Kidney epithelial cell (primary cell): ENCODE results near the gene PGS1. TPM values are rescaled to one million over a fixed set of nuclear protein-coding genes. Genes with fewer than 3 reads are reported as not detected.

Source experiments
- DNase-seq: peaks from one replicate; pipeline ENCODE4 v3.0.0-alpha.2; 2010; ENCODE audit warnings: low read depth
- H3K27me3 ChIP-seq: 2 replicates; pipeline ENCODE4 v1.6.0; 2011; ENCODE audit warnings: low read length; ENCODE audit not compliant: control insufficient read depth, insufficient read depth
- H3K36me3 ChIP-seq: 2 replicates; pipeline ENCODE4 v1.5.1; 2011; ENCODE audit warnings: low read length; ENCODE audit not compliant: control insufficient read depth, insufficient read depth
- H3K4me3 ChIP-seq: 2 replicates; pipeline ENCODE4 v1.5.1; 2011; ENCODE audit warnings: low read depth, mild to moderate bottlenecking, control low read depth, low read length
- total RNA-seq: library from RNA; depleted of rRNA; stranded (reverse); fragments of >200 nt; gene quantifications from 2 replicates; pipeline ENCODE4 v1.2.3, GENCODE V29; 2015
- TF ChIP-seq, protein P1 (sequence below): IDR thresholded peaks from 2 replicates; pipeline ENCODE4 v1.5.1; 2011; ENCODE audit warnings: mild to moderate bottlenecking, moderate library complexity, low read length, control low read depth, inconsistent platforms; ENCODE audit not compliant: insufficient read depth, poor library complexity, severe bottlenecking

Gene PGS1
- total RNA-seq, 1 donor from 2014 or later, result 34.5 TPM

GRCh38 chr17:78369791-78370381, 8.6 kb upstream of the PGS1 start:
- H3K27me3 ChIP-seq, result no peaks in the 10 kb centered on the region
- TF ChIP-seq, protein P1, sequence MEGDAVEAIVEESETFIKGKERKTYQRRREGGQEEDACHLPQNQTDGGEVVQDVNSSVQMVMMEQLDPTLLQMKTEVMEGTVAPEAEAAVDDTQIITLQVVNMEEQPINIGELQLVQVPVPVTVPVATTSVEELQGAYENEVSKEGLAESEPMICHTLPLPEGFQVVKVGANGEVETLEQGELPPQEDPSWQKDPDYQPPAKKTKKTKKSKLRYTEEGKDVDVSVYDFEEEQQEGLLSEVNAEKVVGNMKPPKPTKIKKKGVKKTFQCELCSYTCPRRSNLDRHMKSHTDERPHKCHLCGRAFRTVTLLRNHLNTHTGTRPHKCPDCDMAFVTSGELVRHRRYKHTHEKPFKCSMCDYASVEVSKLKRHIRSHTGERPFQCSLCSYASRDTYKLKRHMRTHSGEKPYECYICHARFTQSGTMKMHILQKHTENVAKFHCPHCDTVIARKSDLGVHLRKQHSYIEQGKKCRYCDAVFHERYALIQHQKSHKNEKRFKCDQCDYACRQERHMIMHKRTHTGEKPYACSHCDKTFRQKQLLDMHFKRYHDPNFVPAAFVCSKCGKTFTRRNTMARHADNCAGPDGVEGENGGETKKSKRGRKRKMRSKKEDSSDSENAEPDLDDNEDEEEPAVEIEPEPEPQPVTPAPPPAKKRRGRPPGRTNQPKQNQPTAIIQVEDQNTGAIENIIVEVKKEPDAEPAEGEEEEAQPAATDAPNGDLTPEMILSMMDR, result no peak
- DNase-seq, result no peak
- no peak overlapping the region for H3K4me3 ChIP-seq
- no peaks in the 10 kb centered on the region for H3K36me3 ChIP-seq

GRCh38 chr17:78371056-78371455, 7.4 kb upstream of the PGS1 start:
- Histone ChIP-seq H3K36me3 (no peaks in the 10 kb centered on the region), H3K27me3 (no peaks in the 10 kb centered on the region), H3K4me3 (no peak overlapping the region)
- no peak for DNase-seq
- TF ChIP-seq, protein P1, result no peak

DNA sequence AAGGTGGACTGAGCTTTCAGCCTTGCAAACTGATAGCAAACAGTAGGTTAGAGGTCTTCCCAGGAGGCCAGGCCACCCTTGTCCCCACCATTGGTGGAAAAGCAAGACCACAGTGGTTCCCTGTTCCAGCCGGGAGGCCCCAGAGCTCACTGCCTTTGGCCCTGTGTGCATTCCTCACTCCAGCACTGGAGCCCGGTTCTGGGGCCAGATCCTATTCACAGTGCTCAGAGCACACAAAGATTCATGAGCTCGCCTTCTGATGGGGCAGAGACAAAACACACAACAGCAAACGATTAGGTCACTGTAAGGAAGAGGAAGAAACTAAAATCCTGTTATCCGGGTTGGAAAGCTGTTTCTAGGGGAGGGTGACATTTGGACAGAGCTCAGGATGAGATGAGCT, 5.6 kb upstream of the PGS1 start:
- DNase-seq, result no peak
- no peak overlapping the region for H3K4me3 ChIP-seq
- H3K36me3 ChIP-seq, result no peaks in the 10 kb centered on the region
- TF ChIP-seq, protein P1, result no peak
- H3K27me3 ChIP-seq, result no peaks in the 10 kb centered on the region

DNA sequence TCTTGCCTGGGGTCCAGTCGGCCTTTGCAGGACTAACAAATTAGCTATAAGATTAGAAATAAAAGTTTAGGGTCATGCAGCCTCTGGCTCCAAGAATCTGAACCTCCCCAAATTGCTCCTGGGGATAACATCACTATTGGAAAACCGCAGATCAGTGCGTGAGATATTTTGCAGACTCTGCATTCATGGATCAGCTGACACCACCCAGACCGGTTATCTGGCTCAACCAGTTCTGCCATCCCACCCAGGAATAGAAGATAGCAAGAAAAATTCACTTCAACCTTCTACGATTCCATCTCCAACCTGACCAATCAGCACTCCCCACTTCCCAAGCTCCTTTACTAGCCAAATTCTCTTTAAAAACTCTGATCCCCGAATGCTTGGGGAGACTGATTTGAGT, 4.3 kb upstream of the PGS1 start:
- no peak for DNase-seq
- no peaks in the 10 kb centered on the region for H3K27me3 ChIP-seq
- no peaks in the 10 kb centered on the region for H3K36me3 ChIP-seq
- H3K4me3 ChIP-seq, result no peak overlapping the region
- TF ChIP-seq, protein P1, result no peak

- no peak for DNase-seq
- TF ChIP-seq, protein P1, result no peak
- Histone ChIP-seq H3K27me3 (no peaks in the 10 kb centered on the region), H3K4me3 (no peak overlapping the region), H3K36me3 (no peaks in the 10 kb centered on the region)
Observed at GRCh38 chr17:78374631-78375274, 3.7 kb upstream of the PGS1 start.
